KG1 (cell line): ENCODE measurements around the gene GPX6.
"Not testable (repeated sequence)": the region's sequence is repeated elsewhere in the genome, so short reads cannot be mapped to it uniquely, and the experiment has no call there.

ENCODE experiments used
- DNase-seq: peaks from one replicate; lab custom pipeline; 2025; lab: John Stamatoyannopoulos, UW

Gene GPX6

DNA sequence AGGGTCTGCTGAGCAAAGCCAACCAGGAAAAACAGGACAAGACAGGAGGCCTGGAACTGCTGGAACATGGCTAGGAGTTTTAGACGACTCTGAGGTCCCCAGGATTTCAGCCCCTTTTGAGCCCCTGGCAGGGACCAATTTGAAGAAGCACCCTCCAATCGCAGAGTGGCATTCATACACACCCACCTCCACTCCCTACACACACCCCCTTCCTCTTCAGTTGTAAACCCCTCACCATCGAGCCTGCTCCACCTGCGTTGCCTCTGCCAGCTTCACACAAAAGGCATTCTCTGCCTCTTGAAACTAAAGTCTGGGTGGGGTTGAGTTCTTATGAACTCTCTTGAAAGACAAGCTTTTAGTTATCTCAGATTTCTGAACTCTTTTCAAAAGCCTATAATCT lies at the start of gene GPX6:
Gene GPX6, minus strand, starts transcription at position 118 of the 400 bp plus-strand sequence. Its CDS starts 50 bp downstream, at position 68.
- DNase-seq = no peak

GRCh38 chr6:28563430-28564095 lies 48.0 kb upstream of the GPX6 start:
- no peak for DNase-seq

DNA sequence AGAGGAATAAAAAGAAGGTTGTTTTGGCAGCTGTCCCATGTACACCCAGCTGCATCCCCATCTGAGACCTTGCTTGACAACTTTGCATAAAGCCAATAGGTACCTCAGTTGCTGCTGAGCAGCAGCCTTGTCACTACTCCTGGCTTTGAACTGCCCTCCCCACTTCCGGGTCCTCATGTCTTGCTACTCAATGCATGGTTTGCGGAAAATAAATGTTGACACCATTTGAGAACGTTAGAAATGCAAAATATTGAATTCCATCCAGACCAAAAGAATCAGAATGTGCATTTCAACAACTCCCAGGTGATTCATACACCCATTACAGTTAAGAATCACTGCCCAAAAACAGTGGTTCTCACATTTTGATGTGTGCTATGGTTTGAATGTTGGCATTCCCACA lies 43.0 kb upstream of the GPX6 start:
- no peak for DNase-seq

DNA sequence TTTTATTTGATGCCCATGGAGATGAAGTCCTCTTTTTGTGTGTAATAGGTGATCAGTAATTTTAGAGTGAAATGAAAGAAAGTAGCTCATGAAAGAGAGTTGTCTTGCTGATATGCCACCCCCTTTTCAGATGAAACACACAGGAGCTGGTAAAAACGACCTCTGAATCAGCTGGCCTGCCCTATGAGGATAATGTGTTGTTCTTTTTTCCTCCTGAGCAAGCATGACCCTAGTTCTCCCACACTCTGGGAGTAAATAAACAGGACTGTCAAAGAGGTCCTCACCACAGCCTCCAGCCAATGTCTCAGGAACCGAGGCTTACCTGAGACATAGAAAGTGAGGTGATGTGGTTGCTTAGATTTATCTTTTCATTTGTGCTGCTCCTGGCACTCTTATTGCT lies 39.5 kb upstream of the GPX6 start:
- DNase-seq = no peak

DNA sequence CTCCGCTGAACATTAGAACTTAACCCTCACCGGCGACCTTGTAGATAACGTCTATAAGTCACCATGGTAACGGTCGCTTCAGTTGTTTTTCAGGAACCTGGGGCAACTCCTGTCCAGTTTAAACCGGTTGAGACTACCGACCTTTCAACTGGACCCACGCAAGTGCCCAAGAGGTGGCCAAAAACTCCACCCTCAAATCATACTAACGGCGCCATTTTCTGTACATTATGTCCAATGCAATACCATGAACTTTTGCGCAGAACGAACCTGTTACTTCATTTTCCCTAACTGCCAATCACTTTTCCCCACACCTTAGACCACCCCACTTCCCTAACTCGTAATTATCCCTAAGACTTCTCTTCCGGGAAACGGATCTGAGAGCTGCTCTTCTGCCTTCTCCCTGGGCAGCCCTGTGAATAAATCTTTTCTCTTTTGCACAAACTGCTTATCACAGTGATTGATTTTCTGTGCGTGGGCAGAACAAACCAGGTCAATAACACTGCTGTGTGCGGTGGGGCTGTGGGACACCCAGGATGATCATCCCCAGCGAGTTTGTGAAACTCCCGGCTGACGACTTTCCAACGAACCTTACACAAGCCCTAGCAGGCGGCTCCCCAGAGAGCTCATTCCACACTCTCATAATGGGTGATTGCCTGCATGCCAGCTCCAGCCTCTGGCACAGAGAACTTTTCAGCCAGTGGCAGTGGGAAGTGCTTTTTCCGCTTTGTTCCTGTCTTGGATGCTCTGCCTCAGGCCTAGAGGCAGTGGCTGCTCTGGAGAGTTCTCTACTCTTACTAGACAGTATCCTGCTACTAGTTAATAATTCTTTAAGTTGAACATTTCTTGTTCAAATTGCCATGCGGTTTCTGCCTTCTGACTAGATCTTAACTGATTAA lies 38.6 kb upstream of the GPX6 start:
- DNase-seq = no peak

GRCh38 chr6:28553384-28553985 lies 37.9 kb upstream of the GPX6 start:
- DNase-seq = no peak

GRCh38 chr6:28551891-28552666 lies 36.5 kb upstream of the GPX6 start:
- DNase-seq = no peak

GRCh38 chr6:28547003-28547402 lies 31.4 kb upstream of the GPX6 start:
- not testable (repeated sequence) for DNase-seq

DNA sequence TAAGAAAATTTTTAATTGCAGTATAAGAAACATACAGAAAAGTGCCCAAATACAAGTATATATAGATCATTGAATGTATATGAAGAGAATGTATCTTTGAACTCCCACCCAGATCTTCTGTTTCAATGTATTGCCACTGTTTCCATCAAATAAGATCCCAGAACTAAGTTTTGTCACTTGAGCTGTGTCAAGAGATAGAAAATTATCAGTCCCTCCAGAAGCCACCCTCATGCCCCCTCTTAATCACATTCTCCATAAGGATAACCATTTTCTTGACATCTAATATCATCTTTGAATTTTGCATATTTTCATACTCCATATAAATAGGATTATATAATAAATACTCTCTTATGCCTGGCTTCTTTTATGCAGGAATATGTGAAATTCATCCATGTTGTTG lies 30.4 kb upstream of the GPX6 start:
- DNase-seq = no peak

- DNase-seq = no peak
Measured at GRCh38 chr6:28543651-28544610, 28.3 kb upstream of the GPX6 start.

DNA sequence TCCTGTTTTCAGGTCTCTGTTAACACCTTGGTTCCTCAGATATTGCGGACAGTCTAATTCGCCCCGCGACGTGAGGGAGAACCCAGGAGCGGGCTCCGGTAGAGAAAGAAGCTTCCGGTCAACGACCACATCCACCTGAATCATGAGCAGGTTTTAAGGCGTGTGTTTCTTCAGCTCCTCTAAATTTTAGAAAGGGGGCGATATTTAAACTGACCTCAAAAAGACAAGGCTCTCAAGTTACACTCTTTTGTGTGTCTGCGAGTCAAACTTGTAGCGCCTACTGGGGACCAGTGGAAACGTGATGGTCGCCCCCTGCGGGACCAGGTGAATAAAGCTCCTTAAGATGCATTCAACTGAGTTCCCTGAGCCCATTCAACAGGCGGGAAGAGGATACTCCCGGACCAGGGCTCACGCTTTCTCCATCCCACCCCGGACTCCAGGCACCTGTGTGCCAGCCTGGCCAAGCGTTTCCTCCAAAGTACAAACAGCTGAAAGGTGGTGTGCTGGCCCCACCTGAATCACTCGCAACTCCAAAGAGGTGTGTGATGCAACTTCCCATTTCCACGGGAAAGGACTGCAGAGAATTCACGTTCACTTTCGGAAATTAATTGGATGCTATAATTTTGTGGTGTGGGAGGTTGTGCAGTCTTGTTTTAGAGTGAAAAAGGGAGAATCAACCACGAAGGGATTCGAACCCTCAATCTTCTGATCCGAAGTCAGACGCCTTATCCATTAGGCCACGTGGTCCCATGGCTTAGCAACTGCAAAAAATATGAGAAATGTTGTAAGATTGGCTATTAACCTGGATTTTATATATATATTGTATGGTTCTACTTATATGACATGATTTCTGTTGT lies 27.1 kb upstream of the GPX6 start:
- DNase-seq = peak; percentile 83

DNA sequence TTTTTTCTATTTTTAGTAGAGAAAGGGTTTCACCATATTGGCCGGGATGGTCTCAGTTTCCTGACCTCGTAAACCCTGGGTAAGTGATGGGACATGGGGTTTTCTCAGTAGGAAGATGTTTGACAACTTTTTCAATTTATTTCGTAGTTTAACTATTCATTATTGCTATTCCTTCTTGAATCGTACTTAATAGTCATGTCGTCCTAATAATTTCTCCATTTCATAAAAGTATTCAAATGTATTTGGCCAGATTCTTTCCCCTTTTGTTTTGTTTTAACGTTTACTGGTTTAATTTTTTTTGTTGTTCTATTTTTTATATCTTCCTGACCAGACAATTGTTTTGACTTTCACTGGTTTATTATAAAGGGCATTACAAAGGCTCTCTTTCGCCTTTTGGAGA lies 26.4 kb upstream of the GPX6 start:
- DNase-seq = no peak

DNA sequence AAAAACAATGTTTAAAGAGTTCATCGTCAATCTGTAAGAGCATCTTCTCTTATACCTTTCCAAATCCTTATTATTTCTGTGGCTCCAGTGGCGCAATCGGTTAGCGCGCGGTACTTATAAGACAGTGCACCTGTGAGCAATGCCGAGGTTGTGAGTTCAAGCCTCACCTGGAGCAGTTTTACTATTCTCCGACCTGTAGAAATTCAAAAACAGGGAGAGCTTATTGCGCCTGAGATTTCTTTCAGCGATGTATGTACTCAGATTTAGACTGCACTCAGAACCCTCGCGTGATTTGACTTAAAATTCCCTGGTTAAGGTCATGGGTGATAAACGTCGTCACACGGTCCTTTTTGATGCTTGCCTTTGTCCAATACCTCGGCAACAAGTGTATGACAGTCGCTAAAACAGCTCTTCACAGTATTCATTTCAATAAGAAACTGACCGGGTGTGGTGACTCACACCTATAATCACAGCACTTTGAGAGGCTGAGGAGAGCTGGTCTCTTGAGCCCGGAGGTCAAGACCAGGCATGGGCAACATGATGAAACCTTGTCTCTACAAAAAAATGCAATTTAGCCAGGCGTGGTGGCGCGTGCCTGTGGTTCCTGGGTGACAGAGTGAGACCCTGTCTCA lies 22.0 kb upstream of the GPX6 start:
- DNase-seq = no peak

DNA sequence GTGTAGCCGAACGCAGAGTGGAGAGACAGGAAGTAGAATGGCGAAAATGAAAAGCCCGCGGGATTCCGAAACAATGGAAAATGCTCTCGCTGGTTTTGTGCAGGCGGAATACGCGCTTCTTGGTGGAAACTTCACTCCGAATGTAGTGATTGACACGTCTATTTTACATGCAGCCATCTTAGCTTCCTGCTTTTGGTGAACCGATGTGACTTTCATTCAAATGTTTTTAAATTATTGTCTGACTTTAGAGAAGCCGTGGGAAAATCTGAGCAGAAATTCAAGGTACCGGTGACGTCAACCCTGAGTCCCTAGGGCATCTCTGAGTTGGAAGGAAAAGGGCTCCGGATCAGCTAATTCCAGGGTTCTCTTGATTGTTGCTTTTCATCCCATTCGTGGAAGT lies 21.5 kb upstream of the GPX6 start:
- no peak for DNase-seq

GRCh38 chr6:28534875-28535274 lies 19.3 kb upstream of the GPX6 start:
- DNase-seq = no peak

DNA sequence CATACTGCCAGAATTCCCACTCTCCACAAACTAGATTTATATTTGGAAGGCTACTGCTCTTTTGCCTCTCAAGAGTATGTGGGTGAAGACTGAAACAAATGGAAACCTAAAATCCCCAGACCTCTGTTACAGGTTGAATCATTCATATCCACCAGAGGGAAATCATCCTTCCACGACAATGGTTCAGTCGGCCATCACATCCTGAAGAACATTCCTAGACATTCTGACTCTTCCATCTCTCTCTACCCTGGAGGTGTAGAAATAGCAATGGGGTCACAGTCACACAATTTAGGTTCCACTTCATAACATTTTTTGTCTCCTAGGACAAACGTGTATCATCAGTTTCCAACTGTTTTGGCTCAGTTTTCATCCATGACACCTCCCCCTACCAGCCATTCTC lies 18.7 kb upstream of the GPX6 start:
- no peak for DNase-seq

GRCh38 chr6:28531479-28532128 lies 16.0 kb upstream of the GPX6 start:
- DNase-seq = no peak

DNA sequence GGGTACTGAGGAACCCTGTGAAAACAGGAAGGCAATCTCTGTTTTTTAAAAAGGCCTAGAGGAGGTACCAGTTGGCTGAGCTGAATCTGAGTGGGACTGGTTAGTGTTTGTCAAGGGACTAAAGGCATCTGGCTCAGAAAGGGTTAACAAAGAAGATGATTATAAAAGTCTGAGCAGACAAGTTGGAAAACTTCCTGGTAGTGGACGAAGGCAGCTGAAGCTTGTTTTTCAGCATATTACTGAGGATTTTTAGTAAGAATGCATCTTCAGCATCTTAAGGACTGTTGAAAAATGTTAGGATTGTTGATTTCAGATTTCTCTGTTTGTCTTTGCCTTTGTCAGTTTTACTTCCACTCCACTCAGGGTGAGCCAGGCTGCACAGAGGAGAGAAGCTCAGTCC lies 15.2 kb upstream of the GPX6 start:
- no peak for DNase-seq

DNA sequence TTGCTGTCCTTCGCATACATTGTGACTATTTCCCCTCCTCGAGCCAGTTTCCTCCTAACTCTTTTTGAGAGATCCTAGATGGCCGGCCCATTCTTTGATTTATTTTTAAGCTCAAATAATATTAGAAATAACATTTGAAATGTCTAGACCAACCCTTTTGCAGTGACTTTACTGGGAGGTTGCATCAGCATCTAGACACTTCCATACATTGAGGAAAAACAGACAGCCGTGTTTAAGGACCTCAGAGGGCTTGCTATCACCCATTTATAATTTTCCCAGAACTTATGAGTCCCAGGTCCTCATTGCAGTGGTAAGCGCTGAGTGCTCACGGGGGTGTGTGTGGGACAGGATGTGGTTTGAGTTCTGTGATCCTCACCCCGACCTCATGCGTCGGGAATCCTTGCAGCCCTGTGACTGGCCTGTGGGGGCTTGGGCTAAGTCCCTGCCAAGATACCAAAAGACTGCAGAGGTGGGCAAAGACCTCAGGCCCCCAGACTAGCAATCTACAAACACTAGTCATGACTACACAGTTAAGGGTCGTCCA lies 10.0 kb upstream of the GPX6 start, which contains the start of gene GPX5:
Gene GPX5, plus strand, starts transcription at position 386 of the 544 bp plus-strand sequence. Its CDS starts 133 bp downstream, at position 519.
- no peak for DNase-seq
